Vagina (tissue), 2 donors: ENCODE measurements around the gene MRTFB.

Experiments
- CTCF ChIP-seq, 3 experiments: fragments of 450-650 bp in 2 of 3; fragments of 200-600 bp in 1 of 3; sonication (generic) in 1 of 3; IDR thresholded peaks; one replicate each; pipeline ENCODE4 v1.5.1; 2017 to 2019; ENCODE audit warnings: antibody characterized with exemption in 3 of 3, mild to moderate bottlenecking in 2 of 3, moderate library complexity in 2 of 3
- POLR2AphosphoS5 ChIP-seq, 2 donors: sonication (generic); formaldehyde crosslinking; IDR thresholded peaks; one replicate each; pipeline ENCODE4 v1.9.0; 2017; ENCODE audit warnings: antibody characterized with exemption in 2 of 2, mild to moderate bottlenecking in 2 of 2, low read depth in 1 of 2; ENCODE audit not compliant: insufficient read depth in 1 of 2

- TF ChIP-seq CTCF (IDR thresholded peaks at IDR 0.05), result no peak
- no peak for TF ChIP-seq POLR2AphosphoS5 (IDR thresholded peaks at IDR 0.05; ENCODE audit: insufficient read depth in 1 of 2, low read depth in 1 of 2)
Measured at GRCh38 chr16:14024283-14024682, 46.8 kb upstream of the MRTFB start.
